IMR-90 (cell line): ENCODE measurements around the gene NXN. TPM values are rescaled to one million over a fixed set of nuclear protein-coding genes. Genes with fewer than 3 reads are reported as not detected.

Source experiments
- ATAC-seq: fragments of 200-7000 bp; cut with Tn5 transposase; 2 replicates; pipeline ENCODE4 v1.9.1; 2020; ENCODE audit warnings: low read depth, mild to moderate bottlenecking, moderate library complexity
- BruUV-seq: library from RNA; stranded (reverse); fragments of 400-500 nt; replicated peaks from 2 replicates; lab custom pipeline; 2021; lab: Mats Ljungman, UMichigan
- CTCF ChIA-PET: fragments of 300-600 bp; formaldehyde crosslinking; extraction: SDS; loops from one replicate; lab custom pipeline; 2021; ENCODE audit warnings: antibody characterized with exemption; lab: Yijun Ruan, JAX
- POLR2A ChIA-PET: fragments of 300-600 bp; sonication (Branson Sonifier 250); formaldehyde crosslinking; loops from one replicate; lab custom pipeline; 2022; ENCODE audit warnings: antibody characterized with exemption; ENCODE audit not compliant: unreplicated experiment; lab: Charles Lee
- DNase-seq: peaks from one replicate; pipeline ENCODE4 v3.0.0; 2013
- H2AFZ ChIP-seq: replicated peaks from 2 replicates; pipeline ENCODE3; 2013; ENCODE audit warnings: low read length, mild to moderate bottlenecking; ENCODE audit not compliant: poor library complexity
- H2AK5ac ChIP-seq: 2 replicates; pipeline ENCODE4 v1.6.1; 2013; ENCODE audit warnings: low read depth, low read length, inconsistent platforms
- H2AK9ac ChIP-seq: replicated peaks from 2 replicates; pipeline ENCODE3; 2013; ENCODE audit warnings: mild to moderate bottlenecking, low read depth, low read length, moderate library complexity; ENCODE audit not compliant: poor library complexity
- H2BK120ac ChIP-seq: 2 replicates; pipeline ENCODE4 v1.6.1; 2013; ENCODE audit warnings: low read depth, low read length, inconsistent platforms
- H2BK15ac ChIP-seq: 3 replicates; pipeline ENCODE4 v1.6.1; 2013; ENCODE audit warnings: low read depth, low read length, inconsistent platforms
- H2BK20ac ChIP-seq: 2 replicates; pipeline ENCODE4 v1.6.1; 2013; ENCODE audit warnings: low read depth, mild to moderate bottlenecking, inconsistent platforms, low read length, moderate library complexity
- H2BK5ac ChIP-seq: 2 replicates; pipeline ENCODE4 v1.6.1; 2013; ENCODE audit warnings: mild to moderate bottlenecking, low read depth, low read length, inconsistent platforms; ENCODE audit not compliant: poor library complexity, severe bottlenecking
- H3K14ac ChIP-seq: replicated peaks from 2 replicates; pipeline ENCODE4 v1.6.1; 2013; ENCODE audit warnings: low read depth, low read length, inconsistent platforms
- H3K18ac ChIP-seq: 2 replicates; pipeline ENCODE4 v1.6.1; 2013; ENCODE audit warnings: low read depth, low read length, control low read depth
- H3K23ac ChIP-seq: 2 replicates; pipeline ENCODE4 v1.6.1; 2013; ENCODE audit warnings: low read depth, low read length, inconsistent platforms
- H3K27ac ChIP-seq: 2 replicates; pipeline ENCODE4 v1.5.1; 2013; ENCODE audit warnings: mild to moderate bottlenecking, control low read depth, low read length; ENCODE audit not compliant: insufficient read depth
- H3K27me3 ChIP-seq: 2 replicates; pipeline ENCODE4 v1.6.1; 2013; ENCODE audit warnings: low read length; ENCODE audit not compliant: control insufficient read depth, insufficient read depth
- H3K36me3 ChIP-seq: 2 replicates; pipeline ENCODE4 v1.6.1; 2013; ENCODE audit warnings: low read length, mixed read lengths; ENCODE audit not compliant: control insufficient read depth, insufficient read depth
- H3K4ac ChIP-seq: 2 replicates; pipeline ENCODE4 v1.6.1; 2013; ENCODE audit warnings: low read depth, low read length, inconsistent platforms
- H3K4me1 ChIP-seq: 2 replicates; pipeline ENCODE4 v1.6.1; 2013; ENCODE audit warnings: low read length, mixed read lengths; ENCODE audit not compliant: control insufficient read depth, insufficient read depth
- H3K4me2 ChIP-seq: 2 replicates; pipeline ENCODE4 v1.6.1; 2013; ENCODE audit warnings: low read depth, mild to moderate bottlenecking, control low read depth, low read length, moderate library complexity
- H3K4me3 ChIP-seq: 2 replicates; pipeline ENCODE4 v1.5.1; 2013; ENCODE audit warnings: low read depth, mild to moderate bottlenecking, control low read depth, low read length, moderate library complexity; ENCODE audit not compliant: insufficient read depth
- H3K56ac ChIP-seq: 2 replicates; pipeline ENCODE4 v1.6.1; 2013; ENCODE audit warnings: low read length, inconsistent platforms; ENCODE audit not compliant: insufficient read depth; ENCODE audit errors: extremely low read depth
- H3K79me1 ChIP-seq, 2 experiments: 2 replicates each; pipeline ENCODE4 v1.6.1; 2013; ENCODE audit warnings: low read length in 2 of 2, inconsistent platforms in 1 of 2, low read depth in 1 of 2
- H3K9ac ChIP-seq: 2 replicates; pipeline ENCODE4 v1.6.1; 2013; ENCODE audit warnings: low read depth, low read length, control low read depth
- H3K9me1 ChIP-seq: 2 replicates; pipeline ENCODE4 v1.6.1; 2013; ENCODE audit warnings: low read length, inconsistent platforms; ENCODE audit not compliant: insufficient read depth
- H3K9me3 ChIP-seq: 2 replicates; pipeline ENCODE4 v1.6.1; 2013; ENCODE audit warnings: low read length; ENCODE audit not compliant: control insufficient read depth, insufficient read depth
- H4K20me1 ChIP-seq: 2 replicates; pipeline ENCODE4 v1.6.1; 2013; ENCODE audit warnings: low read length, inconsistent platforms; ENCODE audit not compliant: insufficient read depth
- H4K5ac ChIP-seq: 2 replicates; pipeline ENCODE4 v1.6.1; 2013; ENCODE audit warnings: mild to moderate bottlenecking, low read depth, low read length, control low read depth
- H4K8ac ChIP-seq, 2 experiments: 2 replicates each; pipeline ENCODE4 v1.6.1; 2013; ENCODE audit warnings: low read depth in 2 of 2, low read length in 2 of 2, control low read depth in 1 of 2, inconsistent platforms in 1 of 2
- H4K91ac ChIP-seq: 2 replicates; pipeline ENCODE4 v1.6.1; 2013; ENCODE audit warnings: low read depth, low read length, inconsistent platforms; ENCODE audit not compliant: insufficient read depth
- CHD1 ChIP-seq: IDR thresholded peaks from 2 replicates; pipeline ENCODE4 v1.6.1; 2012; ENCODE audit warnings: low read depth, low read length, improper control_type of control experiment
- FOS ChIP-seq: fragments of 150-350 bp; IDR thresholded peaks from 2 replicates; pipeline ENCODE4 v1.6.1; 2016; ENCODE audit warnings: low read depth, low read length
- NFE2L2 ChIP-seq: fragments of 150-350 bp; IDR thresholded peaks from 2 replicates; pipeline ENCODE4 v1.6.1; 2016; ENCODE audit warnings: low read depth, mild to moderate bottlenecking, low read length
- POLR2A ChIP-seq: IDR thresholded peaks from 2 replicates; pipeline ENCODE4 v1.6.1; 2012; ENCODE audit warnings: mild to moderate bottlenecking, low read depth, low read length
- RAD21 ChIP-seq: IDR thresholded peaks from 2 replicates; pipeline ENCODE4 v1.6.1; 2012; ENCODE audit warnings: low read length, improper control_type of control experiment
- RCOR1 ChIP-seq: IDR thresholded peaks from 2 replicates; pipeline ENCODE4 v1.6.1; 2012; ENCODE audit warnings: mild to moderate bottlenecking, low read length, improper control_type of control experiment; ENCODE audit not compliant: insufficient replicate concordance
- WGBS, 2 experiments: methylation state at CpG; one replicate each; pipeline versions ENCODE4 v1.1.5 to v1.1.7; 2013; ENCODE audit warnings: missing lambda C conversion rate in 2 of 2; ENCODE audit not compliant: insufficient read length in 1 of 2; ENCODE audit errors: extremely low coverage in 2 of 2; 5-methylcytosine and 5-hydroxymethylcytosine counted together
- dilution Hi-C: fragments of 300-500 bp; cut with HindIII; formaldehyde crosslinking; loops from one replicate; pipeline ENCODE4 v1.14.3; 2018; ENCODE audit warnings: low sequenced_read_pairs; ENCODE audit not compliant: unreplicated experiment
- in situ Hi-C: fragments of 300-500 bp; cut with MboI; formaldehyde crosslinking; loops from 3 replicates; pipeline ENCODE4 v1.14.3; 2019; ENCODE audit warnings: low sequenced_read_pairs, inconsistent platforms, mixed read lengths
- intact Hi-C: fragments of 100-400 bp; cut with micrococcal nuclease; formaldehyde crosslinking; loops from 2 replicates; pipeline ENCODE4 v1.10.0; 2022
- polyA plus RNA-seq, 3 experiments: library from polyadenylated mRNA; depleted of rRNA; stranded (reverse); fragments of >200 nt; gene quantifications; 2 replicates each; pipeline ENCODE4 v1.2.3, GENCODE V29; 2012; ENCODE audit warnings: low replicate concordance in 1 of 3
- total RNA-seq: library from RNA; depleted of rRNA; stranded (reverse); fragments of >200 nt; gene quantifications from 2 replicates; pipeline ENCODE4 v1.2.3, GENCODE V29; 2012
- TF ChIP-seq, protein P1 (sequence below): fragments of 150-350 bp; IDR thresholded peaks from 2 replicates; pipeline ENCODE4 v1.6.1; 2017; ENCODE audit warnings: mild to moderate bottlenecking, antibody characterized with exemption, low read length, low read depth
- TF ChIP-seq, protein P2 (sequence below): fragments of 150-350 bp; IDR thresholded peaks from 2 replicates; pipeline ENCODE4 v1.6.1; 2016; ENCODE audit warnings: low read depth, mild to moderate bottlenecking, low read length, moderate library complexity, borderline replicate concordance

The NXN gene
- total and polyA plus RNA-seq, 2 of the 4 experiments (the other 2 are of a cell fraction), result 52.5 to 116 TPM

DNA sequence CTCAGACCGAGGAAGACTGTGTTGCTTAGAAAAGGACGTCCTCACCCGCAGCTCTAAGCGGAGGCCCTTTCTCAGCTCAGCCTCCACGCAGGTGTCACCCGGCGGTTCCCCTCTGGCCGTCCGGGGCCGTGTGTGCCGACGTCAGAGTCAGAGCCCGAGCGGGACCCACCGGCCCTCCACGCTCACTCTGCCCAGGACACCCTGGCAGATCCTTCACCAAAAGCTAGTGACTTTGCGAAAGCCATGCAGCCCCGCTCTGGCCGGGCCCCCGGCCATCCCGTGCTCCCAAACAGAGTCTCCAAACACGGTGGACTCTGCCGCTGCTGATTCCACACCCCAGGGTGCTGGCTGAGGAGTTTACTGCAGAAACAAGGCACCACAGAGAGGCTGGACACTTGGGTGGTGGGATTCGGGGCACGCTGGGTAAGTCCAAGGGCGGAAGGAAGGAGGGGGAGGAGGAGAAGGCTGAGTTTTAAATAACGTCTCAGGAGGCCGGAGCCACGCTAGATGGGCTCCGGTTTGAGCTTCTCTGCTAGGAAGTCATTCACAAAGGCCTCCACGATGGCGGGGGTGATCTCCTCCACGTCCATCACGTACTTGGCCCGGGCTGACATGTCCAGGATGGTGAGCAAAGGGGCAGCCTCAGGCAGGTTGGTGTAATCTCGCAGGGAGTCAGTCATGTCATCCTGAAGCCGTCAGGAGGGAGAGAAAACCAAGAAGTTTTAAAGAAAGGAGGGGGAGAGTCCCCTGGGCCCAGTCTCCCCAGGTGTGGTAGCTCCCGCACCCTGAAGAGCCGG lies 178.9 kb downstream of the NXN start:
- in situ Hi-C loops (no loop called here), dilution Hi-C loops (no loop called here), intact Hi-C loops (no loop called here)
- no peak overlapping the region for H2BK120ac ChIP-seq
- no peaks in the 10 kb centered on the region for H3K27me3 ChIP-seq
- POLR2A ChIA-PET, result no interaction called here
- no peak overlapping the region for H2AFZ ChIP-seq
- no peaks in the 10 kb centered on the region for H3K4me1 ChIP-seq
- WGBS, 2 experiments, result 97% methylated on average over 18 of the region's 39 CpGs; no CpG with 5 or more reads in 1 of the 2 experiments
- TF ChIP-seq, protein P1, sequence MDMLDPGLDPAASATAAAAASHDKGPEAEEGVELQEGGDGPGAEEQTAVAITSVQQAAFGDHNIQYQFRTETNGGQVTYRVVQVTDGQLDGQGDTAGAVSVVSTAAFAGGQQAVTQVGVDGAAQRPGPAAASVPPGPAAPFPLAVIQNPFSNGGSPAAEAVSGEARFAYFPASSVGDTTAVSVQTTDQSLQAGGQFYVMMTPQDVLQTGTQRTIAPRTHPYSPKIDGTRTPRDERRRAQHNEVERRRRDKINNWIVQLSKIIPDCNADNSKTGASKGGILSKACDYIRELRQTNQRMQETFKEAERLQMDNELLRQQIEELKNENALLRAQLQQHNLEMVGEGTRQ, result no peak
- TF ChIP-seq CHD1 (no peak), POLR2A (no peak), RAD21 (no peak), FOS (no peak), RCOR1 (no peak), NFE2L2 (no peak)
- TF ChIP-seq, protein P2, sequence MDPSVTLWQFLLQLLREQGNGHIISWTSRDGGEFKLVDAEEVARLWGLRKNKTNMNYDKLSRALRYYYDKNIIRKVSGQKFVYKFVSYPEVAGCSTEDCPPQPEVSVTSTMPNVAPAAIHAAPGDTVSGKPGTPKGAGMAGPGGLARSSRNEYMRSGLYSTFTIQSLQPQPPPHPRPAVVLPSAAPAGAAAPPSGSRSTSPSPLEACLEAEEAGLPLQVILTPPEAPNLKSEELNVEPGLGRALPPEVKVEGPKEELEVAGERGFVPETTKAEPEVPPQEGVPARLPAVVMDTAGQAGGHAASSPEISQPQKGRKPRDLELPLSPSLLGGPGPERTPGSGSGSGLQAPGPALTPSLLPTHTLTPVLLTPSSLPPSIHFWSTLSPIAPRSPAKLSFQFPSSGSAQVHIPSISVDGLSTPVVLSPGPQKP, result no peak
- no peak overlapping the region for H2BK15ac ChIP-seq
- no peak overlapping the region for H2AK9ac ChIP-seq
- H3K56ac ChIP-seq, result no peak overlapping the region
- H3K36me3 ChIP-seq, result peaks cover 69% of the 10 kb centered on the region
- no peak overlapping the region for H3K4me3 ChIP-seq
- ATAC-seq (no peak), DNase-seq (no peak)
- H3K23ac ChIP-seq, result no peak overlapping the region
- no peak overlapping the region for H2BK5ac ChIP-seq
- H3K18ac ChIP-seq, result no peak overlapping the region
- H4K91ac ChIP-seq, result no peak overlapping the region
- H2AK5ac ChIP-seq, result no peak overlapping the region
- no peak overlapping the region for H3K9ac ChIP-seq
- no peak overlapping the region for H4K8ac ChIP-seq
- no peaks in the 10 kb centered on the region for H3K9me3 ChIP-seq
- H3K79me1 ChIP-seq, result no peaks in the 10 kb centered on the region; a peak in 1 of 4 replicates
- CTCF ChIA-PET, result no interaction called here
- H2BK20ac ChIP-seq, result no peak overlapping the region
- no peak overlapping the region for H4K5ac ChIP-seq
- no peak overlapping the region for H3K27ac ChIP-seq
- H3K9me1 ChIP-seq, result peaks cover 2% of the 10 kb centered on the region; the same call in 1 of the 2 replicates
- no peak overlapping the region for H3K4ac ChIP-seq
- H4K20me1 ChIP-seq, result peaks cover 21% of the 10 kb centered on the region
- no peak overlapping the region for H3K14ac ChIP-seq
- BruUV-seq, result no TSS peak
- H3K4me2 ChIP-seq, result no peak overlapping the region
